Subcutaneous adipose tissue (tissue), 4 donors: Measurements from ENCODE around the gene CDH2. TPM values are rescaled to one million over a fixed set of nuclear protein-coding genes. Genes with fewer than 3 reads are reported as not detected.

Source experiments
- total RNA-seq, 4 donors: library from RNA; depleted of rRNA; stranded (reverse); fragments of >200 nt; gene quantifications; one replicate each; pipeline ENCODE4 v1.1.0, GENCODE V29; 2016
- TF ChIP-seq, protein P1 (sequence below): fragments of 450-650 bp; IDR thresholded peaks from one replicate; pipeline ENCODE4 v1.5.1; 2016; ENCODE audit warnings: low read depth, mild to moderate bottlenecking, control low read depth, antibody characterized with exemption, moderate library complexity

CDH2 gene
- total RNA-seq, 4 donors from 2014 or later = 0.22 to 0.49 TPM; not detected in 2

GRCh38 chr18:27903906-27904305 lies 273.0 kb downstream of the CDH2 start:
- TF ChIP-seq, protein P1, sequence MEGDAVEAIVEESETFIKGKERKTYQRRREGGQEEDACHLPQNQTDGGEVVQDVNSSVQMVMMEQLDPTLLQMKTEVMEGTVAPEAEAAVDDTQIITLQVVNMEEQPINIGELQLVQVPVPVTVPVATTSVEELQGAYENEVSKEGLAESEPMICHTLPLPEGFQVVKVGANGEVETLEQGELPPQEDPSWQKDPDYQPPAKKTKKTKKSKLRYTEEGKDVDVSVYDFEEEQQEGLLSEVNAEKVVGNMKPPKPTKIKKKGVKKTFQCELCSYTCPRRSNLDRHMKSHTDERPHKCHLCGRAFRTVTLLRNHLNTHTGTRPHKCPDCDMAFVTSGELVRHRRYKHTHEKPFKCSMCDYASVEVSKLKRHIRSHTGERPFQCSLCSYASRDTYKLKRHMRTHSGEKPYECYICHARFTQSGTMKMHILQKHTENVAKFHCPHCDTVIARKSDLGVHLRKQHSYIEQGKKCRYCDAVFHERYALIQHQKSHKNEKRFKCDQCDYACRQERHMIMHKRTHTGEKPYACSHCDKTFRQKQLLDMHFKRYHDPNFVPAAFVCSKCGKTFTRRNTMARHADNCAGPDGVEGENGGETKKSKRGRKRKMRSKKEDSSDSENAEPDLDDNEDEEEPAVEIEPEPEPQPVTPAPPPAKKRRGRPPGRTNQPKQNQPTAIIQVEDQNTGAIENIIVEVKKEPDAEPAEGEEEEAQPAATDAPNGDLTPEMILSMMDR = no peak

- TF ChIP-seq, protein P1 = no peak
Observed at GRCh38 chr18:27901424-27902226, 275.3 kb downstream of the CDH2 start.
